ENCODE data around the gene ZNF823.
A peak's percentile ranks its signal among the peaks of the same experiment; 100 is the strongest.

Gene ZNF823

DNA sequence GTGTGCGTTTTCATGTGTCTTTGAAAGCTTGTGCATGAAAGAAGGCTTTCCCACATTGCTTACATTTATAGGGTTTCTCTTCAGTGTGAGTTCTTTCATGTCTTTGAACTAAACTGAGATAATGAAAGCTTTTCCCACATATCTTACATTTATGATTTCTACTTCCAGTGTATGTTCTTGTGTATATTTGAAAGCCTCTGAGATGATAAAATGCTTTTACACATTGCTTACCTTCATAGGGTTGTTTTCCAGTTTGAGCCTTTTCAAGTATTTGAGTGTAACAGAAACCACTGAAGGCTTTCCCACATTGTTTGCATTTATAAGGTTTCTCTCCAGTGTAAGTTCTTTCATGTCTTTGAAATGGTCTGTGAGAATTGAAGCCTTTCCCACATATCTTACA lies 18.2 kb upstream of the ZNF823 start:
- ATAC-seq: no peak
- Mint-ChIP-seq H3K4me3 (no peak overlapping the region), H3K27me3 (peaks cover 20% of the 10 kb centered on the region), H3K9me3 (peaks cover 20% of the 10 kb centered on the region), H3K36me3 (peaks cover 11% of the 10 kb centered on the region), H3K27ac (no peak overlapping the region), H3K4me1 (no peaks in the 10 kb centered on the region)

DNA sequence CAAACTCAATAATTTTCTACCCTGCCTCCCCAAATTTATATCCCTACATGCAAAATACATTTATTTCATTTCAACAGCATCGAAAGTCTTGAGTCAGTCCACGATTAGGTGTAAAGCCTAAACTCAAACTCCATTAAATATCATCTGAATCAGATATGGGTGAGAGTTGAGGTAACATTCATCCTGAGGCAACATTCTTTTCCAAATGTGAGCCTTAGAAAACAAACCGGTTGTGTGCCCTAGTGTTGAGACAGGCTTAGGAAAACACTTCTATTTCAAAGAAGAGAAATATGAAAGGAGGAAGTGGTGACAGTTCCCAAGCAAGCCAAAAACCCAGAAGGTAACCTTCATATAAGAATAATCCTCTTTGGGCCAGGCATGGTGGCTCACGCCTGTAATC lies 15.9 kb upstream of the ZNF823 start:
- no peaks in the 10 kb centered on the region for H3K4me1 Mint-ChIP-seq
- peaks cover 30% of the 10 kb centered on the region for H3K9me3 Mint-ChIP-seq
- H3K27ac Mint-ChIP-seq: no peak overlapping the region
- no peak overlapping the region for H3K4me3 Mint-ChIP-seq
- no peak for ATAC-seq
- peaks cover 20% of the 10 kb centered on the region for H3K27me3 Mint-ChIP-seq
- H3K36me3 Mint-ChIP-seq: peaks cover 20% of the 10 kb centered on the region

DNA sequence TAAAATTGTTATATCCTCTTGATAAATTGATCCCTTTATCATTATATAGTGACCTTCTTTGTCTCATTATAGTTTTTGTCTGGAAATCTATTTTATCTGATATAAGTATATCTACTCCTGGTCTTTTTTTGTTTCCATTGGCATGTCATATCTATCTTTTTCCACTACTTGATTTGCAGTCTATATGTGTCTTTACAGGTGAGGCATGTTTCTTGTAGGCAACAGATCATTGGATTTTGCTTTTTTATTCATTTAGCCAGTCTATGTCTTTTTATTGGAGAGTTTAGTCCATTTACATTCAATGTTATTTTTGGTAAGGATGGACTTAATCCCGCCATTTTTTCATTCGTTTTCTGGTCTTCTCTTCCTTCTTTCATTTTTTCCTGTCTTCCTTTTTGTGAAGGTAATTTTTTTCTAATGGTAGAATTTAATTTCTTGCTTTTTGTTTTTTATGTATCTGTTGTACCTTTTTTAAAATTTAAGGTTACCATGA lies 13.5 kb upstream of the ZNF823 start:
- Mint-ChIP-seq H3K9me3 (peaks cover 34% of the 10 kb centered on the region), H3K27ac (no peak overlapping the region), H3K27me3 (peaks cover 20% of the 10 kb centered on the region), H3K4me1 (no peaks in the 10 kb centered on the region), H3K4me3 (no peak overlapping the region), H3K36me3 (peaks cover 20% of the 10 kb centered on the region)
- ATAC-seq: no peak

DNA sequence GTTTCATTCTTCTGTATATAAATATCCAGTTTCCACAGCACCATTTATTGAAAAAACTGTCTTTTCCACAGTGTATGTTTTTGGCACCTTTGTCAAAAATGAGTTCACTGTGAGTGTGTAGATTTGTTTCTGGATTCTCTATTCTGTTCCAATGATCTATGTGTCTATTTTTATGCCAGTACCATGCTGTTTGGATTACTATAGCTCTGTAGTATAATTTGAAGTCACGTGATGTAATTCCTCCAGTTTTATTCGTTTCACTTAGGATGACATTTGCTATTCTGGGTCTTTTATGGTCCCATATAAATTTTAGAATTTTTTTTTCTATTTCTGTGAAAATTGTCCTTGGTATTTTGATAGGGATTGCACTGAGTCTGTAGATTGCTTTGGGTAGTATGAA lies 11.0 kb upstream of the ZNF823 start:
- Mint-ChIP-seq H3K27me3 (peaks cover 20% of the 10 kb centered on the region), H3K4me3 (no peak overlapping the region), H3K9me3 (peaks cover 32% of the 10 kb centered on the region), H3K4me1 (no peaks in the 10 kb centered on the region), H3K36me3 (peaks cover 26% of the 10 kb centered on the region), H3K27ac (no peak overlapping the region)
- no peak for ATAC-seq

DNA sequence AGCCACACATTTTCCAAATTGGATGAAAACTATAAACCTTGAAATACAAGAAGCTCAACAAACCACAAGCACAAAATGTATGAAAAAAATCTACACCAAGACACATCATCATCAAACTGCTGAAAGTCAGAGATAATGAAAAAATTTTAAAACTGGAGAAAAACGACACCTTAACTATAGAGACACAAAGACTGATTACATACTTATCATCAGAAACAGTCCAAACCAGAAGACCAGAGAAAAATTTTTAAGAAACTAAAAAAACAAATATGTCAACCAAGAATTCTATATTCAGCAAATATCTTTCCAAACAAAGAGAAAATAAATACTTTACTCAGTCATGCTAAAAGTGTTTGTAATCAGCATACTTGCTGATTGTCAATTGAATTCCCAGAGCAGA lies 8.5 kb upstream of the ZNF823 start:
- Mint-ChIP-seq H3K36me3 (peaks cover 16% of the 10 kb centered on the region), H3K27me3 (peaks cover 3% of the 10 kb centered on the region), H3K9me3 (peaks cover 25% of the 10 kb centered on the region), H3K4me1 (no peaks in the 10 kb centered on the region), H3K27ac (no peak overlapping the region), H3K4me3 (no peak overlapping the region)
- ATAC-seq: no peak

DNA sequence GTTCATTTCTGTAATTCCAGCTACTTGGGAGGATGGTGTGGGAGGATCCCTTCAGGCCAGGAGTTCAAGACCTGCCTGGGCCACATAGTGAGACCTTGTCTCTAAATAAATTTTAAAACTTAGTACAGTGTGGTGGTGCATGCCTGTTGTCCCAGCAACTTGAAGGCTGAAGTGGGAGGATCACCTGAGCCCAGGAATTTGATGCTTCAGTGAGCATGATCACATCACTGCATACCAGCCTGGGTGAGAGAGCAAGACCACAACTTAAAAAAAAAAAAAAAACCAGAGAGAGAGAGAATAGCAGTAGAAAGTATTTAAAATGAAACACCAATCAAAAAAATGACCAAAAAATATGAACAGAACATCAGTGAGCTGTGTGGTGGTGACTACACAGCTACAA lies 7.1 kb upstream of the ZNF823 start:
- H3K4me1 Mint-ChIP-seq: no peaks in the 10 kb centered on the region
- H3K27ac Mint-ChIP-seq: no peak overlapping the region
- H3K36me3 Mint-ChIP-seq: peaks cover 7% of the 10 kb centered on the region
- peaks cover 14% of the 10 kb centered on the region for H3K9me3 Mint-ChIP-seq
- ATAC-seq: no peak
- H3K27me3 Mint-ChIP-seq: no peaks in the 10 kb centered on the region
- H3K4me3 Mint-ChIP-seq: no peak overlapping the region

DNA sequence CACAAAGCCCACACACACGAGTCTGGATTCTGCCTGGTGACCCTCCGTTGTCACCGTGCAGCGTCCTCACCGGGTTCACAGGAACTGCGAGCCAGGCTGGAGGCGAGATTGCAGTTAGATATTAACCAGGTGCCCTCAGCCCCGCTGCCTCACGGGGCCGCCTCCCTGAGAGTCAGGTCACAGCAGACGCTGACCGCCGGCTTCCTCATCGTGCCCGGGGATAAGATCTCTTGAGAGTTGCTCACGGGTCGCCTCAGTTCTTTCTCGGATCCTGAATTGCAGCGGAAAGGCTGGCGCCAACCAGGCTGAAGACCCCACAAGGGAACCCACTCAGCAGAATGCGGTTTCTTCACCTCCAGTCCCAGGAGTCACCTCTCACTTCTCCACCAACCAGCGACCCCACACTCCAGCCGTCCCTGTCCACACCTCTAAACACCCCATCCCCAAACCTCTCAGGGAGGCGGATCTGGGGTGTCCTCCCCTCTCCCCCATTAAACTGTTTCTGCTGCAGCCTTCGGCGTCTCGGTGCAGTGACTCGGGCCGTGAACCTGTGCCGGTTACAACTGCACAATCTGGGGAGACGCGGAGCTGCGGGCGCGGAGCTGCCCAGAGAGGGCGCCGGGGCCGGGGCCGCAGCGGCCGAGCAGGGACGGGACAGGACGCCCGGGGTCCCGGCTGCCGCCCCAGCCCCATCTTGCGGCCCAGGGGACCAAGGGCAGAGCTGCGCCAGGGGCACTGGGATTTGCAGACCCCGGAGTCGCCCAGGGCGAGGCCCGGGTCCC lies 591 bp downstream of the ZNF823 start:
- ATAC-seq: peak; percentile 69
- Mint-ChIP-seq H3K4me3 (peak overlapping the region; percentile 97), H3K27ac (peak overlapping the region; percentile 85), H3K27me3 (no peaks in the 10 kb centered on the region), H3K36me3 (no peaks in the 10 kb centered on the region), H3K4me1 (peaks cover 19% of the 10 kb centered on the region), H3K9me3 (no peaks in the 10 kb centered on the region)

DNA sequence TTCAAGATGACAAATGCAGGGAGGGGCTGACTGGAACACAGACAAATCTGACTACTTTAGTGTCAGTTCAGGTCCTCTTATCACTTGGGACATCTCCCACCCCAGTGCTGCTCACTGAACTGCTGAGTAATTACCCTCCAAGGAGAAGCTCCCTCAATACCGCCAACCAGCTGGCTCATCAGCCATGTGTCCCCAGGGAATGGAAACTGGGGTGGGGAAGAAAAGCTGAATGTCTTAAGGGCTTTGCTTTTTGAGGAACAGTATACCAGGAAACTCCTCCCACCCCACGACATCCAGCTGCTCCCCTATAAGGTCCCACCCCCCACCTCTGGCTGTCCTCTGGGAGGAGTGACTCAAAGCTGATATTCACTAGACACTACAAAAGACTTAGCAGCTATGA lies 2.0 kb downstream of the ZNF823 start:
- H3K36me3 Mint-ChIP-seq: no peaks in the 10 kb centered on the region
- H3K27me3 Mint-ChIP-seq: no peaks in the 10 kb centered on the region
- H3K4me3 Mint-ChIP-seq: peak overlapping the region; percentile 52
- ATAC-seq: peak; percentile 38
- H3K4me1 Mint-ChIP-seq: peaks cover 19% of the 10 kb centered on the region
- no peaks in the 10 kb centered on the region for H3K9me3 Mint-ChIP-seq
- H3K27ac Mint-ChIP-seq: peak overlapping the region; percentile 30

DNA sequence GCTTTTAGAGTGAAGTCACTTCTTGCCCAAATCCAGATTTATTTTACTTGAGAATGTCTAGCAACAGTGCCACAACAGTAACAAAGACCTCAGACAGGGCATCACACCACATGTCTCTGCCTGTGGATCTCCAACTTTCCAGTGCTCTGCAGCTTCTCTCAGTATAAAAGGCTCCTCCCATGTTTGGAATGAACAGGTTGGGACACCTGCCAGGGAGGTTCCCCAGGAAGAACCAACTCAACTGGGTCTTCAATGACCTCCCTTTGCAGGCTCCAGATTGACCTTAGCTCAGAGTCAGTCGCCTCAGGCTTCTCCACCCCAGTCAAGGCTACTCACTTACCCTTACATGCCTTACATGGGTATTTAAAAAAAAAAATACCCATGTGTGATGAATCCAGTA lies 3.4 kb downstream of the ZNF823 start:
- Mint-ChIP-seq H3K4me1 (peaks cover 19% of the 10 kb centered on the region), H3K4me3 (no peak overlapping the region), H3K27me3 (no peaks in the 10 kb centered on the region), H3K9me3 (no peaks in the 10 kb centered on the region), H3K27ac (no peak overlapping the region), H3K36me3 (peaks cover 6% of the 10 kb centered on the region)
- no peak for ATAC-seq

DNA sequence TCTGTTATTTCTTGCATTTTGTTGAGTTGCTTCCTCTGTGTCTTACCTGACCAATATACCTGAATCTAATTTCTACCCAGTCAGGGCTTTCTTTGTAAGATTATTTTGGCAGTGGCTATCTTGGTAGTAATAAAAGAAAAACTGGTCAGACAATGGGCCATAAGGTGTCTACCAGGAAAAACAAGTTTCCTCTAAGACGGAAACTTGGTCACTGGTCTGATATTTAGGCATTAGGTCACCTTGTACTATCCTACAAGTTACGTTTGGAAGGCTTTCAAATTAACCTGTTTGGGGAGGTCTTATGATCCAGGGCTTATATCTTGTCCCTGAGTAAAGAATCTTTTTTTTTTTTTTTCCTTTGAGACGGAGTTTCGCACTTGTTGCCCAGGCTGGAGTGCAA lies 9.2 kb downstream of the ZNF823 start:
- H3K4me3 Mint-ChIP-seq: no peak overlapping the region
- peaks cover 16% of the 10 kb centered on the region for H3K36me3 Mint-ChIP-seq
- H3K9me3 Mint-ChIP-seq: peaks cover 3% of the 10 kb centered on the region
- H3K27ac Mint-ChIP-seq: no peak overlapping the region
- ATAC-seq: no peak
- H3K27me3 Mint-ChIP-seq: no peaks in the 10 kb centered on the region
- no peaks in the 10 kb centered on the region for H3K4me1 Mint-ChIP-seq

DNA sequence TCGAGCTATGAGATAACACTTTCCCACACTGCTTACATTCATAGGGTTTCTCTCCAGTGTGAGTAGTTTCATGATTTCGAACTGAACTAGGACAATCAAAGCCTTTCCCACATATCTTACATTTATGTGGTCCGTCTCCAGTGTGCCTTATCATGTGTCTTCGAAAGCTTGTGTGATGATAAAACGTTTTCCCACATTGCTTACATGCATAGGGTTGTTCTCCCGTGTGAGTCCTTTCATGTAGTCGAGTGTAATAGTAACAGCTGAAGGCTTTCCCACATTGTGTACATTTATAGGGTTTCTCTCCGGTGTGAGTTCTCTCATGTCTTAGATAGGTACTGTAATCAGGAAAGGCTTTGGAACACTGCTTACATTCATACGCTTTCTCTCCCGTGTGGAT lies 16.3 kb downstream of the ZNF823 start:
- H3K9me3 Mint-ChIP-seq: peaks cover 21% of the 10 kb centered on the region

DNA sequence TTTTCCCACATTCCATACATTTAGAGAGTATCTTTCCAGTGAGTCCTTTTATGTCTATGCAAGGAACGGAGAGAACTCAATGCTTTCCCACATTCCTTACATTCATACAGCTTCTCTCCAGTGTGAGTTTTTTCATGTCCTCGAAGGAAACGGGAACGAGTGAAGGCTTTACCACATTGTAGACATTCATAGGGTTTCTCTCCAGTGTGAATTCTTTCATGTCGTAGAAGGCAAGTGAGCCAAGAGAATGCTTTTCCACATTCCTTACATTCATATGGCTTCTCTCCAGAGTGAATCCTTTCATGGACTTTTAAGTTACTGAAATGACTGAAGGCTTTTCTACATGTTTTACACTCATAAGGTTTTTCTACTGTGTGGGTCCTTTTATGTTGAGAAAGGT lies 17.1 kb downstream of the ZNF823 start:
- H3K4me1 Mint-ChIP-seq: no peaks in the 10 kb centered on the region
- peaks cover 21% of the 10 kb centered on the region for H3K9me3 Mint-ChIP-seq
- H3K27me3 Mint-ChIP-seq: no peaks in the 10 kb centered on the region
- no peak for ATAC-seq
- H3K27ac Mint-ChIP-seq: no peak overlapping the region
- peaks cover 59% of the 10 kb centered on the region for H3K36me3 Mint-ChIP-seq
- H3K4me3 Mint-ChIP-seq: no peak overlapping the region

More for the DNA sequence above, 16.3 kb downstream of the ZNF823 start:
- H3K27me3 Mint-ChIP-seq: no peaks in the 10 kb centered on the region
- H3K4me3 Mint-ChIP-seq: no peak overlapping the region
- peaks cover 59% of the 10 kb centered on the region for H3K36me3 Mint-ChIP-seq
- H3K27ac Mint-ChIP-seq: no peak overlapping the region
- no peak for ATAC-seq
- no peaks in the 10 kb centered on the region for H3K4me1 Mint-ChIP-seq

DNA sequence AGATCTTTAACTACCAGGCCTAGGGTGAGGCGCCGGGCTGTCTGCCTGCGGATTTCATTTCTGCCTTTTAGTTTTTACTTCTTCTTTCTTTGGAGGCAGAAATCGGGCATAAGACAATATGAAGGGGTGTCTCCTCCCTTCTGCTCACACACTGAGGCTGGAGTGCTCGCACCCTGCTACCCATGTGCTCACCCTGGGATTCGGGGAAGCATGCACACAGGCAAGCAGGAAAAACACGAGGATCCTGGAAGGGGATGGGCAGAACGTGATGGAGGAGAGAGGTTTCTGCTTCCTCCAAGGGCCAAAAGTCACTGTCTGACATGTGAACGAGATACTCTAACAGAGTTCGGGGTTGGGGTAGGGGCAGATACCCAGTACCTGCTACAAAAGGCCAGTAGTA lies 28.4 kb downstream of the ZNF823 start:
- H3K36me3 Mint-ChIP-seq: no peaks in the 10 kb centered on the region
- peaks cover 8% of the 10 kb centered on the region for H3K4me1 Mint-ChIP-seq
- H3K4me3 Mint-ChIP-seq: no peak overlapping the region
- peaks cover 11% of the 10 kb centered on the region for H3K27me3 Mint-ChIP-seq
- ATAC-seq: no peak
- no peak overlapping the region for H3K27ac Mint-ChIP-seq
- H3K9me3 Mint-ChIP-seq: no peaks in the 10 kb centered on the region

DNA sequence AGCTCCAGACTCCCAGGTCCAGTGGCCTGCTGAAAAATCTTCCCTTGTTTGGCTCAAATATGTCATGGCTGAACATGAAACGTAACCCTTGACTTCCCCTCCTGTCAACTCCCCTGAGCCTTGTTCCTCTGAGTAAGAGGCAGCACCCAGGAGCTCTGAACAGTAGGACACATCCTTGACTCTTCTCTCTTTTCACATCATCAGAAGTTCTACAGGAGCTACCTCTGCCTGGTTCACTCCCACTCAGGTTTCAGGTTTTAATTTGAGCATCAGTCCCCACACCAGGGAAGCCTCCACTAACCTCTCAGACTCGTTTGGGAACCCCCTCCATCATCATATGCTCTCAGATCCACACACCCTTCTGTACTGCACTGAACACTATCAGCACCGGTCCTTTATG lies 30.3 kb downstream of the ZNF823 start:
- Mint-ChIP-seq H3K27ac (no peak overlapping the region), H3K4me1 (peaks cover 8% of the 10 kb centered on the region), H3K27me3 (peaks cover 11% of the 10 kb centered on the region), H3K4me3 (no peak overlapping the region), H3K9me3 (no peaks in the 10 kb centered on the region), H3K36me3 (no peaks in the 10 kb centered on the region)
- peak; percentile 85 for ATAC-seq

DNA sequence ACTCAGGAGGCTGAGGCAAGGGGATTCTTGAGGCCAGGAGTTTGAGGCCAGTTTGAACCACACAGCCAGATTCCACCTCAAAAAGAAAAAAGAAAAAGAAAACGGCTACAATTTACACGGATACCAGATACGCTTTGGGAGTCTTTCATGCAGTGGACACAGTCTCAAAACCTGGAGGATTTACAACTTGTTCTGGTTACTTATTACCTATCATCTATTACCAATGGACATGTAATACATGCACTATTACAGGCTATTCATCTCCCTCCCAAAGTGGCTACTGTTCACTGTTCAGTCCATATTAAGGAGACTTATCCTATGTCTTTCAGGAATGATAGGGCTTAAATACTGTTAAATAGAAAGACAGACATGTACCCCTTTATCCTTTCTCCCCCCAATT lies 33.3 kb downstream of the ZNF823 start:
- no peaks in the 10 kb centered on the region for H3K9me3 Mint-ChIP-seq

DNA sequence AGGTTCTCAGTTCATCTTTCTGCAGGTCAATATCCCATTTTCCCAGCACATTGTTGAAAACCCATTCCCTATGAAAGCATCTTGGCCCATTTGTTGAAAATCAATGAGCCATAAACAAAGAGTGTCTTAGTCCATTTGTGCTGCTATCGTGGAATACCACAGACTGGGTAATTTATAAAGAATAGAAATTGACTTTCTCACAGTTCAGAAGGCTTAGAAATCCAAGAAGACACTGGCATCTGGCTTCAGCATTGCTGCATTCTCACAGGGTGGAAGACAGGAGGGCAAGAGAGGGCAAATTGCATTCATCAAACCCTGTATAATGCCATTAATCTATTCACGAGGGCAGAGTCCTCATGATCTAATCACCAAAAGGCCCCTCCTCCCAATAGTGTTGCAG lies 34.1 kb downstream of the ZNF823 start:
- ATAC-seq: no peak
- no peaks in the 10 kb centered on the region for H3K36me3 Mint-ChIP-seq
- no peaks in the 10 kb centered on the region for H3K9me3 Mint-ChIP-seq
- H3K4me1 Mint-ChIP-seq: peaks cover 15% of the 10 kb centered on the region
- peaks cover 27% of the 10 kb centered on the region for H3K27me3 Mint-ChIP-seq
- no peak overlapping the region for H3K27ac Mint-ChIP-seq
- no peak overlapping the region for H3K4me3 Mint-ChIP-seq

More for the DNA sequence above, 33.3 kb downstream of the ZNF823 start:
- Mint-ChIP-seq H3K27me3 (peaks cover 18% of the 10 kb centered on the region), H3K27ac (no peak overlapping the region), H3K36me3 (no peaks in the 10 kb centered on the region), H3K4me3 (no peak overlapping the region), H3K4me1 (peaks cover 8% of the 10 kb centered on the region)
- no peak for ATAC-seq
